T-helper 17 cell (primary cell): ENCODE data around the gene SIN3B. TPM values are rescaled to one million over a fixed set of nuclear protein-coding genes. Genes with fewer than 3 reads are reported as not detected.
"Not testable (repeated sequence)": the region's sequence is repeated elsewhere in the genome, so short reads cannot be mapped to it uniquely, and the experiment has no call there.

ENCODE experiments used
- ATAC-seq: fragments of 150-1000 bp; cut with Tn5 transposase; 2 replicates; pipeline ENCODE4 v1.10.0; 2021; ENCODE audit warnings: mild to moderate bottlenecking, moderate library complexity
- DNase-seq, 3 donors: peaks; one replicate each; pipeline versions ENCODE4 v3.0.0 to v3.0.0-alpha.2; 2020 to 2021
- H3K9me3 ChIP-seq: one replicate; pipeline ENCODE4 v1.7.0; 2013; ENCODE audit warnings: low read length, mild to moderate bottlenecking; ENCODE audit not compliant: control insufficient read depth, poor library complexity, severe bottlenecking
- H3K27ac Mint-ChIP-seq: one replicate; pipeline ENCODE4 v1.8.0; 2022; ENCODE audit warnings: mild to moderate bottlenecking, moderate library complexity, mixed read lengths
- H3K27me3 Mint-ChIP-seq: one replicate; pipeline ENCODE4 v1.8.0; 2022; ENCODE audit warnings: mixed read lengths
- H3K36me3 Mint-ChIP-seq: one replicate; pipeline ENCODE4 v1.8.0; 2022; ENCODE audit warnings: low read depth, mixed read lengths
- H3K4me1 Mint-ChIP-seq: one replicate; pipeline ENCODE4 v1.8.0; 2022; ENCODE audit warnings: mild to moderate bottlenecking, mixed read lengths
- H3K4me3 Mint-ChIP-seq: one replicate; pipeline ENCODE4 v1.8.0; 2022; ENCODE audit warnings: mild to moderate bottlenecking, moderate library complexity, mixed read lengths
- total RNA-seq, 4 donors: library from RNA in 2 of 4; stranded (reverse) in 2 of 4; gene quantifications; one replicate each; pipeline ENCODE4 v1.2.3 and lab custom pipeline; 2022 to 2026

SIN3B gene
- total RNA-seq, 2 donors from 2014 or later: 61.1 to 69.4 TPM

GRCh38 chr19:16861011-16861410 is 31.8 kb downstream of the SIN3B start:
- H3K36me3 Mint-ChIP-seq: peaks cover 4% of the 10 kb centered on the region

GRCh38 chr19:16861834-16862233 is 32.6 kb downstream of the SIN3B start:
- Mint-ChIP-seq H3K27ac (no peak overlapping the region), H3K4me1 (no peaks in the 10 kb centered on the region), H3K27me3 (no peaks in the 10 kb centered on the region), H3K4me3 (no peak overlapping the region), H3K36me3 (peaks cover 6% of the 10 kb centered on the region)
- DNase-seq (no peak), ATAC-seq (no peak)
- H3K9me3 ChIP-seq: no peaks in the 10 kb centered on the region

More at GRCh38 chr19:16861011-16861410, 31.8 kb downstream of the SIN3B start:
- no peaks in the 10 kb centered on the region for H3K9me3 ChIP-seq
- Mint-ChIP-seq H3K4me1 (no peaks in the 10 kb centered on the region), H3K27me3 (no peaks in the 10 kb centered on the region), H3K4me3 (no peak overlapping the region), H3K27ac (peak overlapping the region; percentile 29)
- DNase-seq (no peak), ATAC-seq (no peak)

GRCh38 chr19:16862826-16863415 is 33.7 kb downstream of the SIN3B start:
- no peak for ATAC-seq
- Mint-ChIP-seq H3K27ac (no peak overlapping the region), H3K4me3 (no peak overlapping the region), H3K4me1 (no peaks in the 10 kb centered on the region), H3K36me3 (peaks cover 6% of the 10 kb centered on the region), H3K27me3 (no peaks in the 10 kb centered on the region)
- no peaks in the 10 kb centered on the region for H3K9me3 ChIP-seq
- DNase-seq: no peak

- H3K36me3 Mint-ChIP-seq: peaks cover 11% of the 10 kb centered on the region
Measured at GRCh38 chr19:16867211-16867610, 38.0 kb downstream of the SIN3B start.

DNA sequence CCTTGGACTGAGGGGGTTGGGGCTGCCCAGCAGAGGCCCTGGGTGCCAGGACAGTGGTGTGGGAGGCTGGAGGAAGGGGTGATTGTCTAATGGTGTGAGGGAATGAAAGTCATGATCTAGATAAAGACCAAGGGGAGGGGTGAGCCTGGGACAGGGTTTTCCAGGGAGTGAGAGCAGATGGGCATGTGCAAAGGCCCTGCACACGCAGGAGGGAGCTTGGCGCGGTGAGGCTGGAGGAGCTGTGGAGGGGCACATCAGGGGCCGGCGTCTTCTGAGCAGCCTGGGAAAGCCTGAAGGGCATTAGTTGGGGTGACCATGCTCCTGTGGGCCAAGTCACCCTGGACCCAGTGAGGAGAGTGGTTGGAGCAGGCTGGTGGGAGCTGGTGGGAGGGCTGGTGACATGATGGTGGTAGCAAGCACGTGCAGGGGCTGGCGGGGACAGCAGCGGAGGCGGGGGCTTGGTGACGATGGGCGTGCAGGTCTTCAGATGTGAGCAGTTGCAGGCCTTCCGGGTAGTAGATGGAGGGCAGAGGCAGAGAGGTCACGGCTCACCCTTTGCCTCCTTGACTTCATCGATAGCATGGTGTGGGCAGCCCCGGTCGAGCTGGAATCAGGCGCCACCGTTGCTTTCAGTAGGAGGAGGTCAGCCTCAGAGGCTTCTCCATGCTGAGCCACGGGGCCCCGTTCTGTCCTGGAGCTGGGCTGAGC is 39.4 kb downstream of the SIN3B start:
- ATAC-seq (no peak), DNase-seq (no peak)
- H3K36me3 Mint-ChIP-seq: peaks cover 11% of the 10 kb centered on the region
- no peak overlapping the region for H3K4me3 Mint-ChIP-seq
- no peaks in the 10 kb centered on the region for H3K27me3 Mint-ChIP-seq
- H3K9me3 ChIP-seq: no peaks in the 10 kb centered on the region
- H3K4me1 Mint-ChIP-seq: no peaks in the 10 kb centered on the region
- no peak overlapping the region for H3K27ac Mint-ChIP-seq

More at GRCh38 chr19:16867211-16867610, 38.0 kb downstream of the SIN3B start:
- no peaks in the 10 kb centered on the region for H3K27me3 Mint-ChIP-seq
- H3K9me3 ChIP-seq: no peaks in the 10 kb centered on the region
- no peak overlapping the region for H3K4me3 Mint-ChIP-seq
- ATAC-seq (no peak), DNase-seq (no peak)
- no peaks in the 10 kb centered on the region for H3K4me1 Mint-ChIP-seq
- no peak overlapping the region for H3K27ac Mint-ChIP-seq

- Mint-ChIP-seq H3K36me3 (peaks cover 12% of the 10 kb centered on the region), H3K27ac (no peak overlapping the region), H3K4me3 (no peak overlapping the region), H3K4me1 (no peaks in the 10 kb centered on the region), H3K27me3 (no peaks in the 10 kb centered on the region)
- no peak for ATAC-seq
- no peaks in the 10 kb centered on the region for H3K9me3 ChIP-seq
- DNase-seq: no peak
Measured at GRCh38 chr19:16869331-16869972, 40.3 kb downstream of the SIN3B start.

DNA sequence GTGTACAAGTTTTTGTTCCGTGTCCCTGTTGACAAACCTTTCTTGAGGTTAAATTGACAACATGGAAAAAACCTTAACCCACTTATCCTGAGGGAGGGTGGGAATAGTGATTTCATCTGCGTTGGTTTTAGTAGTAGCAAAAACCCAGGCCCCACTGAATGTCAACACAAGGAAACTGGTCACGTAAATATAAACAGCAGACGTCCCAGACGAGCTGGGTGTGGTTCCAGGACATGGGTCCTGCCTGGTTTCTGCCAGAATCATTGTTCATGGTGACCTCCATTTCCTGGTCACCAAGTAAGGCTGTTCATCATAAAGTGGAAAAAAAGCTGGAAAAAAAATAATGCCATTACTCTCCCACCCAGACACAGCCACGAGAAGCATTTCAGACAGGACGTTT is 42.7 kb downstream of the SIN3B start:
- no peak overlapping the region for H3K4me3 Mint-ChIP-seq

DNA sequence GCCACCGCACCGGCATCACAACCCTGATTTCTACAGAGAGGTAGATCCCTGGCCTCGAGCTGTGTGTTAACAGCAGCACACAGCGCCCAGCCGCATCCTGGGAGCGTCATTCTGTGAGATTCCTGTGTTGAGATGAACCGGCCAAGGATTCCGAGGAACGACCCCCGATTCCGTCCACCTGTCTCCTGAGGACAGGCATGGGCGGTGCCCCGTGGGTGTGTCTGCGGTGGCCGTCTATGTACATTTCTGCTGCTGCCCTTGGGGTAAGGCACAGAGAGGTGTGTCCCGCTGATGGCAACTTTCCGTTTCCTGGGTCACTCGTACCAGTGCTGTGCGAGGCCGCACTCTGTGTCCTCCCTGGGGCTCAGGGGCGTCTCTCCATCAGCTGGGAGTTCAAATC is 43.5 kb downstream of the SIN3B start:
- H3K9me3 ChIP-seq: no peaks in the 10 kb centered on the region
- Mint-ChIP-seq H3K27me3 (no peaks in the 10 kb centered on the region), H3K4me3 (no peak overlapping the region), H3K36me3 (peaks cover 11% of the 10 kb centered on the region), H3K4me1 (peaks cover 3% of the 10 kb centered on the region), H3K27ac (no peak overlapping the region)
- ATAC-seq (no peak), DNase-seq (no peak)

More for the DNA sequence above, 42.7 kb downstream of the SIN3B start:
- Mint-ChIP-seq H3K4me1 (no peaks in the 10 kb centered on the region), H3K27me3 (no peaks in the 10 kb centered on the region), H3K27ac (no peak overlapping the region), H3K36me3 (peaks cover 11% of the 10 kb centered on the region)
- ATAC-seq (no peak), DNase-seq (no peak)
- no peaks in the 10 kb centered on the region for H3K9me3 ChIP-seq

DNA sequence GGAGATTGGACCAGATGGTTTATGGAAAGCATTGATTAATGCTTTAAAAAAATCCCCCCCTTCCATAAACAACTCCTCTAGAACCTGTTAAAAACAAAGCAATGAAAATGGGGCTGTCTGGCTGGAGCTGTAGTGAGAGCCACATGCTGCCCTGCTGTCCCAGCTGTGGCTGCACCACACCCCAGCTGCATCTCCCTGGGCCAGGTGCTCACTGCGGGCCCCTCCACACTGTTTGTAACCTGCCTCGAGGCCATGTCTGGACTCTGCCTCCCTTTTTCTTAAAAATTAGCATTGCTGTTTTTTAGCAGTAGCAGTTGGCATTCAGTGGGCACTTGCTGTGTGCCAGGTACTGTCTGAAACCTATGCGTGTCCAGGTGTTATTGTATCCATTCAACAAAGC is 44.4 kb downstream of the SIN3B start:
- H3K36me3 Mint-ChIP-seq: peaks cover 7% of the 10 kb centered on the region
- no peak for ATAC-seq
- H3K4me3 Mint-ChIP-seq: no peak overlapping the region
- no peaks in the 10 kb centered on the region for H3K9me3 ChIP-seq
- no peaks in the 10 kb centered on the region for H3K27me3 Mint-ChIP-seq
- peak overlapping the region; percentile 61 for H3K27ac Mint-ChIP-seq
- peaks cover 3% of the 10 kb centered on the region for H3K4me1 Mint-ChIP-seq
- no peak for DNase-seq

- Mint-ChIP-seq H3K4me3 (no peak overlapping the region), H3K27me3 (no peaks in the 10 kb centered on the region), H3K36me3 (peaks cover 7% of the 10 kb centered on the region), H3K4me1 (peaks cover 3% of the 10 kb centered on the region), H3K27ac (peak overlapping the region; percentile 61)
- ATAC-seq: no peak
- no peak for DNase-seq
- no peaks in the 10 kb centered on the region for H3K9me3 ChIP-seq
Measured at GRCh38 chr19:16874250-16874977, 45.2 kb downstream of the SIN3B start.

- not testable (repeated sequence) for H3K4me3 Mint-ChIP-seq, DNase-seq, H3K9me3 ChIP-seq, H3K4me1 Mint-ChIP-seq, H3K27me3 Mint-ChIP-seq, H3K36me3 Mint-ChIP-seq, ATAC-seq
- H3K27ac Mint-ChIP-seq: peak overlapping the region; percentile 61
Measured at GRCh38 chr19:16874978-16875299, 45.7 kb downstream of the SIN3B start.

DNA sequence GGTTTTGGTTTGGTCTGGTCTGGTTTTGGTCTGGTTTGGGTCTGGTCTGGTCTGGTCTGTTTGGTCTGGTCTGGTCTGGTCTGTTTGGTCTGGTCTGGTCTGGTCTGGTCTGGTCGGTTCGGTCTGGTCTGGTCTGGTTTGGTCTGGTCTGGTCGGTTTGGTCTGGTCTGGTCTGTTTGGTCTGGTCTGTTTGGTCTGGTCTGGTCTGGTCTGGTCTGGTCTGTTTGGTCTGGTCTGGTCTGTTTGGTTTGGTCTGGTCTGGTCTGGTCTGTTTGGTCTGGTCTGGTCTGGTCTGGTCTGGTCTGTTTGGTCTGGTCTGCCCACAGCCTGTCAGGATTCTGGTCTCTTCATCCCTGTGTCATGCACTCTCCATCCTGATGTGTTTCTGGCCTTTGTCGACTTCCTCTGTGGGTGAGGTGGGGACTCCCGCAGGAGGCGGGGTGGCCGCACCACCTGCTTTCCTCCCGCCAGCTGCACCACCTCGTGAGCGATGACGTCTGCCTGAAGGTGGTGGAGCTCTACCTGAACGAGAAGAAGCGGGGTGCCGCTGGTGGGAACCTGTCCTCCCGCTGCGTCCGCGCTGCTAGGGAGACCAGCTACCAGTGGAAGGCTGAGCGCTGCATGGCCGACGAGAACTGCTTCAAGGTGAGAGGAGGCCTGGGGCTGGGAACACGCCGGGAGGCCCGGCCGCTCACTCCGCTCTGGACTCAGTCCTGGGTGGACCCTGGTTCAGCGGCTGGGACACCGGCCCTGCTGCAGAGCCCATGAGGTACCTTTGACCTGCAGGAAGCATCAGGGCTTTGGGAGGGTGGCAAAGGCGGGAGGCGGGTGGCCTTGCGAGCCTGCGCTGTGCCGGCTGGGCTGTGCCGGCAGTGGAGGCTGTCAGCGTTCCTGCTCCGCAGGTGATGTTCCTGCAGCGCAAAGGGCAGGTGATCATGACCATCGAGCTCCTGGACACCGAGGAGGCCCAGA is 46.7 kb downstream of the SIN3B start:
- peaks cover 11% of the 10 kb centered on the region for H3K36me3 Mint-ChIP-seq

More for the DNA sequence above, 46.7 kb downstream of the SIN3B start:
- H3K9me3 ChIP-seq: no peaks in the 10 kb centered on the region
- no peak overlapping the region for H3K4me3 Mint-ChIP-seq
- H3K4me1 Mint-ChIP-seq: peaks cover 3% of the 10 kb centered on the region
- ATAC-seq: no peak
- no peak for DNase-seq
- no peak overlapping the region for H3K27ac Mint-ChIP-seq
- no peaks in the 10 kb centered on the region for H3K27me3 Mint-ChIP-seq
